HG03565 (cell line): ENCODE results near the gene ZNF646.
A peak's percentile ranks its signal among the peaks of the same experiment; 100 is the strongest.
"Not testable (repeated sequence)": the region's sequence is repeated elsewhere in the genome, so short reads cannot be mapped to it uniquely, and the experiment has no call there.

Experiments
- ATAC-seq: cut with Tn5 transposase; IDR thresholded peaks from one replicate; pipeline ENCODE4 v1.9.1; 2021; ENCODE audit warnings: mild to moderate bottlenecking, moderate library complexity; ENCODE audit not compliant: unreplicated experiment

ZNF646 gene

GRCh38 chr16:31083081-31083480, 8.9 kb downstream of the ZNF646 start:
- ATAC-seq = no peak

DNA sequence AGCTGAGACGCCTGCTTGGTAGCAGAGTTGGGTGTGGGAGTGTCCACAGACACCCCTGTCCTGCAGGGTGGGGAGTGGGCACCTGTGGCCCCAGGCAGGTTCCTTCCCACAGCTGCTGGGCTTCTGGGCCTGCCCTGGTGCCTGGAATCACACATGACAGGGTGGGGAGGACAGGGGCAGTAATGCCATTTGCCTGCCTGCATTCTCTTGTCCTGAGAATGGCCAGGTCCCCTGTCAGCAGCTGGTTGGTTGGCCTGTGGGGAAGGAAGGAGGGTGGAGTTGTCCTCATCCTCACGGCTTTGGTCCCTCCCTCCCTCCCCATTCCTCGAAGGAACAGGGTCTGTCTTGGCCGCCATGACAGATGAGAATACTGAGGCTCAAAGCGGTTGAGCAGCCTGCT, 9.3 kb downstream of the ZNF646 start:
- ATAC-seq = no peak

GRCh38 chr16:31083981-31084380, 9.8 kb downstream of the ZNF646 start:
- ATAC-seq = no peak

DNA sequence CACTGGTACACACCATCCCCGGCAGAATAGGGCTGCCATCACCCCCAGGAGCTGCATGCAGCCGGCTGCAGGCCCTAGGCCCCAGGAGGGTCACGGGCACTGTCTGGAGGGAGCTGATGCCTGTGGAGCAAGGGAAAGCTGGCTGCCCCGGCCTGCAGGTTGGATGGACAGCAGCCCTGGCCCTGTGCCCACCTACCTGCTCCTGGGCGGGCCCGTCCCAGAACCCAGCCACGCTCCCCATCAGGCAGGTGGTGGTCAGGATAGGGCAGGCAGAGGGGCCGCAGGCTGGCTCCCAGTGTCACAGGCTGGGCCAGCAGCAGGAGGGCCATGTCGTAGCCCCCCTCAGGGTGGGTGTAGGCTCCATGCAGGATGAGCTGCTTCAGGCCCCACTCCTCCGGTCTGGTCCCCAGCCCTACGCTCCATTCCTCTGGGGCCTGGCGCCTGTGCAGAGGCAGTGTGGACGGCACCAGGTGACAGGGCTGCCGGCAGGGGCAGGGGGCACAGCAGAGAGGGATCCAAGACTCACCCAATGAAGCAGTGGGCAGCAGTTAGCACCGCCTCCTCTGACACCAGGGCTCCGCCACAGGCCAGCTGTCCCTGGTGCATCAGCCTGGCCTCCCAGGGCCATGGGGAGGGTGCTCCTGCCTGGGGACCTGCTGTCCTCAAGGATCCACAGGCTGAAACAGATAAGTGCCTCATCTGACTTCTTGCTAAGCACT, 10.5 kb downstream of the ZNF646 start:
- no peak for ATAC-seq

GRCh38 chr16:31085411-31085810, 11.2 kb downstream of the ZNF646 start:
- ATAC-seq = no peak

DNA sequence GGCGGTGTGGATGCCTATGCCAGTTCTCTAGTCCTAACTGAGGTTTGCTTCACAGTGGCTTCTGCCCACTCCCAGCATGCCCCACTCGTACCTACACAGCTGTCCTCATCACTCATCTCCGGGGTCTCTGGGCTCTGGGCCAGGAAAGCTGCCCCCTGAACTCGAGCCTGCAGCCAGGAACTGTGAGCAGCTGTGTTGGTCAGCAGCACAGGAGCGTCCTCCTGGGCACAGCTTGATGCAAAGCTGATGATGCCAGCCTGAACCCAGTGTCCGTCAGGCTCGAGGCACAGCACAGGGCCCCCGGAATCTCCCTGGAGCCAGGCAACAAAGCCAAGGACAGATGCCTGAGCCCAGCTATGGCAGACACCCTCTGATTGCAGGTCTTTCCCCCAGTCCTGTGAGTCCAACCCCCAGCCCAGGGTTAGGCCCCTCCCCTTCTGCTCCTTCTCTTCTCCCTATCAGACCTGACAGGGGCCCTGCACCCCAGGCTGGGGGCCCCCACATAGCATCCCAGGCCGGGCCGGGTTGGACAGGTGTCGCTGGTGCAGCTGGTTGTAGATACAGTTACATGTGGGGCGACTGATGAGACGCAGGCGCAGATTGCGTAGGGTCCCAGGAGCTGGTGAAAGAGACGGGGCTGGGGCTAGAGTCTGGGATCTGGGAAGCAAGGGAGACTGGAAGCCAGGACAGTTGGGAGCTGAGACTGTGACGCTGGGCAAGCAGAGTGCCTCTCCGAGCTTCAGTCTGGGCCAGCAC, 11.8 kb downstream of the ZNF646 start:
- no peak for ATAC-seq

- ATAC-seq = no peak
These were observed 12.3 kb downstream of the ZNF646 start for GRCh38 chr16:31086629-31086906.

- no peak for ATAC-seq
These were observed 13.3 kb downstream of the ZNF646 start for GRCh38 chr16:31087481-31087880.

DNA sequence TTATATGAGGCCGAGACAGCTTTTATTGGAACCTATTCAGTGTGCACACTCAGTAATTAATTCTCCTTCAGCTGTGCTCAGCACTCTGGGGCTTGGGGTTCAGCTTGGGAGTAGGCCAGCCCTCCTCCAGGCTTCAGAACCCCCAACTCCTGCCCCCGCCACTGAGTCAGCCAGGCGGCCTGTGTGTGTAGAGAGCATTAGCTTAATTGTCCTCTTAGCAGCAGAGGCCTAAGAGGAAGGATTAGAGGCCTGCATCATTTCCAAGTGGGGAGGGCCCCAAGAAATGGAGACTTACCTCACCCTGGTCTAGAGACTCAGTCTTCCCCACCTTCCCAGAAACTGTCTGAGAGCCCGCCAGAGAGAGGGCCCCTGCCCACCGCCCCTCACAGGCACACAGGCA, 13.7 kb downstream of the ZNF646 start:
- ATAC-seq = no peak

DNA sequence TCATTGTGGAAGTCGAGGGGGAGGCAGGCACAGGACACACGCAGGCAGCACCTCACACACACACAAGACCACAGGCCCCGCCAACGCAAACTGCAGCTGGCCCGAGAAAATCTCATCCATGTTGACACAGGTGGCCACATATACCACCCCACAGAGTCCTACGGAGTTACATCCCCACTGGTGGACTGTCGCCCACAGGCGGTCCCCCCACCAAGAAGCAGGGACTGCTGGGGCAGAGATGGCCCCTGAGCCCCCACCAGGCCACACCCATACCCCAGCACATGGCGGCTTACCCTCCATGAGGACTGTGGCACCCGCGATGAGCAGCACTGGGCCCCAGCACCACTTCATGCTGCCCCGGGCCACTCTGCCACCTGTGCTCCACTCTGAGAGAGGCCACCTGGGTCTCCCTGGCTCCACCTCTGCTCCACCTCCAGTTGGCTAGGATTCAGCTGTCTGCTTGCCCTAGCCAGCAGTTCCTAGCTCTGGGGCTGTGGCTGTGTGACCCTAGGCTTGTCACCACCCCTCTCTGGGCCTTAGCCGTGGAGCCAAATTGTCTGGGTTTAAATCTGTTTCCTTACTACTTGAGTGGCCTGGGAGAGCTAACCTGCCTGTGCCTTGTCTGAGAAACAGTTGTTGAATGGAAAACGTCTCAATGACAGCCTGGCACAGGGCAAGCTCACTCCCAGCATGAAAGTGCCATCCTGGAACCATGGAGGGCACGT, 14.4 kb downstream of the ZNF646 start, which contains the start of gene PRSS53:
PRSS53 (minus strand) TSS at position 485 of the 725 bp plus-strand sequence; CDS start at position 351, 134 bp downstream.
- no peak for ATAC-seq

DNA sequence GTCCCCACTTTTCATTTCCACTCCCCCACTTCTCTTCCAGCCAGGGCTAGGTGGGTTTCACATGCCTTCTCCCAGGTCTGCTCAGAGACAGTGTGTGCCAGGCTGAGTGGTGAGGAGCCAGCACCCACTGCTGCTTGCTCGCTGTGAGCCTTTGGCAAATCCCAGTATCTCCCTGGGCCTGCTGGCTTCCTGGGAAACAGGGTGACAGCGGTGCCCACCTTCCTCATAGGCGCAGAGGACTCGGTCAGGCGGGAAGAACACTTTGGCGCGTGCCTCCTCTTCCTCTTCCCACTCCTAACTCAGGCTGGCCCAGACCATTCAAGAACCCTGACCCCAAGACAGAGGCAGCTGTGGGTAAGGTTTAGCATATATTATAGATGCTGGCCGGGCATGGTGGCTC, 15.0 kb downstream of the ZNF646 start:
- ATAC-seq = no peak

GRCh38 chr16:31090540-31090939, 16.3 kb downstream of the ZNF646 start:
- no peak for ATAC-seq

DNA sequence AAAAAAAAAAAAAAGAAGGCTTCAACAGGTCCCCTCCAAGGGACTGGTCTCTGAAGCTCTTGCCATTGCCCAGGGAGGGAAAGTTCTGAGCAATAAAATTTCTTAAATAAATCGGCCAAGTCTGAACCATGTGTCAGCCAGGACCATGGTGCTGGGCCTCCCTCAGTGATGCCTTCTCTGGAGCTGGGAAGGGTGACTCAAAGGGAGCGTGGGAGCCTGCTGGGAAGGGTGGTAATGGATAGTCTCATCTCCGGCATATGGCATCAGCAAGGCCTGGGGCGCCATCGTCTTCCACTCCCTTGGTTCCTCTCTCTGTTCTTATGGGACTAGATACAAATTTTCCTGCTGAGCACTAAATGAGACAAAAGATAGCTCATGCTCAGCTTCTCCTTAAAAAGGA, 18.1 kb downstream of the ZNF646 start:
- ATAC-seq = no peak

DNA sequence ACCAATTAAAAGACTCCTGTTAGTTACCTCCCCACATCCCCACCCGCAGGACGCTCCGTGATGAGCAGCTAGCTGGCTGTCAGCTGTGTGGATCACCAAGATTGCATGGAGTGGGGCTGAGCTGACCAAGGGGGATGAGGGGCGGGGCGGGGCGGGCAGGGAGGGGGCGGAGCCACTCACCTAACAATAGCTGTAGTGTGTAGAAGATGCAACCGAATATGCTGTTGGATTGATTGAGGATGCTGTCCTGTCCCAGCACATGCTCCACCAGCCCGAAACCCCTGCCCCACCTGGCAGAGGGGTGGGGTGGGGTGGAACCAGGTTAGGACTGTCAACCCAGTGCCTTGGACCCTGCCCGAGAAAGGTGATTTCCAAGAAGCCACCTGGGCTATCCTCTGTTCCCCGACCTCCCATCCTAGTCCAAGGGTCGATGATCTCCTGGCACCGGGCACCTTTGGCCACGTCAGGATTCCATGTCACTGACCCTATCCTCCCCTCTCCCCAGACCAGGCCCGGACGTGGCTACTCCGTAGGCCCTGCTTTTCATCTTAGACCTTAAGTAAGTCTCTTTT, 19.0 kb downstream of the ZNF646 start:
- ATAC-seq = no peak

DNA sequence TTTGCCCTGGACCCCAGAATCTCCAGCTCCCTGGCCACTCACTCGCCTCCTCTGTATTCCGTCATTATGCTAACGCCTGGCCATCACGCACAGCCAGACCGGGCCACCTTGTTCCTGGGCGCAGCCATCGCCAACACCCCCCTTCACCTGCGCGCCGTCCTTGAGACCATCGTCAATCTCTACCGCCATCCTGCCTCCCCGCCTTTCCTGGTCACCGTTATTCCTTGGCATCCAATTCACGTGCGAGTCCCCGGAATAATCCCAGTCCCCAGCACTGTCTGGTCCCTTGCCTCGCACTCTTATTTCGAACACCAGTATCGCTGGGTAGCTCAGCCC, 19.8 kb downstream of the ZNF646 start:
- ATAC-seq = no peak

DNA sequence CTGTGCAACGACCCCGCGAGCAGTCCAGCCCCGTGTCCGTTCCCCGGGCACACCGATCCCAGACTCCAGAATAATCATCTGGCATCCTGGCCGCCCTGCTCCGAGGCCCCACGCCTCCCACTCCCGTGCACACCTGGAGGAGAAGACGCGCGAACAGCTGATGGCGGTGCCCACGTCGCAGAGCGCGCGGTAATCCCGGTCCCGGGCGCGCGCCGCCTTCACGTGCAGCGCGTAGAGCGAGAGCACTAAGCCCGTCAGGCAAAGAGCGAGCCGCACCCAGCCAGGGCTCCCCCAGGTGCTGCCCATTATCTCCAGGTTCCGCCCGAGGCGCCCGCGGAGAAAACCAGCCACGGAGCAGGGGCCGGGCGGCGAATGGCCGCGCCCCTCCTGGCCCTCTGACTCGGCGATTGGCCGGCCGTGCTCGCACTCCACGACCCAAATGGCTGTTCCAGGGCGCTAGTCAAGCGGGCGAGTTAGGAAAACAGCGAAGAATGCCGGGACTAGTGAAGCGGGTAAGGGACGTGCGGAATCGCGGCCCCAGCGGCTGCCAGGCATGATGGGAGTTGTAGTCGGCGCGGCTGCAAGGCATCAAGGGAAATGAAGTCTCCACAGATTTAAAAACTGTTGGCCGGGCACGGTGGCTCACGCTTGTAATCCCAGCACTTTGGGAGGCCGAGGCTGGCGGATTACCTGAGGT, 20.4 kb downstream of the ZNF646 start, which contains the start of gene VKORC1:
VKORC1 (minus strand) TSS at position 374 of the 697 bp plus-strand sequence; CDS start at position 306, 68 bp downstream.
- ATAC-seq = peak; percentile 61

- no peak for ATAC-seq
These were observed 25.8 kb downstream of the ZNF646 start for GRCh38 chr16:31099860-31100638.

DNA sequence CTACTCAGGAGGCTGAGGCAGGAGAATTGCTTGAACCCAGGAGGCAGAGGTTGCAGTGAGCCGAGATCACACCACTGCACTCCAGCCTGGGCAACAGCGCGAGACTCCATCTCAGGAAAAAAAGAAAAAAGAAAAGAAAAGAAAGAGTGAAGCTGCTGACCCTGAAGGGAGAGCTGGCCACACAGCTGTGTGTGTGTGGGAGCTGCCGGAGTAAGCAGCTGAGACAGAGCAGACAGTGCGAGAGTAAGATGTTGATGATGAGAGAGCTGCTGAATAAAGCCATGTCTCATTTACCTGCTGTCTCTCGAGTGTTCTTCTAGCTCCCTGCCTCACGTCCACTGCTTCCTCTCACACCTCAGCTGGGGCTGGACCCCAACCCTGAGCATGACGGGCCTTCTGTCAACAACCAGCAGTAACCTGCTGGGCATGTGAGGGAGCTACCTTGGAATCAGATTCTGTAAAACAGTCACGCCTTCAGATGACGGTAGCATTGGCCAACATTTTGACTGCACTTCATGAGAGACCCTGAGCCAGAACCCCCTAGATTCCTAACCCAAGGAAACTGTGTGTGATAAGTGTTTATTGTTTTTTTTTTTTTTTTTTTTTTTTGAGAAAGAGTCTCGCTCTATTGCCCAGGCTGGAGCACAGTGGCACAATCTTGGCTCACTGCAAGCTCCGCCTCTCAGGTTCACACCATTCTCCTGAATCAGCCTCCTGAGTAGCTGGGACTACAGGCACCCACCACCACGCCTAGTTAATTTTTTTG, 26.8 kb downstream of the ZNF646 start:
- not testable (repeated sequence) for ATAC-seq

GRCh38 chr16:31105677-31106213, 31.5 kb downstream of the ZNF646 start:
- ATAC-seq = peak; percentile 31
